Dendritic cell treated with granulocyte-macrophage colony-stimulating factor and Interleukin-4, amounts not matched to agents 40 ng/mL and 50 ng/mL, for 4 days (primary cell): ENCODE results near the gene CDC73.
"Not testable (repeated sequence)": the region's sequence is repeated elsewhere in the genome, so short reads cannot be mapped to it uniquely, and the experiment has no call there.

Experiments
- H3K27ac Mint-ChIP-seq: one replicate; pipeline ENCODE4 v1.8.0; 2022; ENCODE audit warnings: mild to moderate bottlenecking, mixed read lengths
- H3K27me3 Mint-ChIP-seq: one replicate; pipeline ENCODE4 v1.8.0; 2022; ENCODE audit warnings: mild to moderate bottlenecking, mixed read lengths
- H3K36me3 Mint-ChIP-seq: one replicate; pipeline ENCODE4 v1.8.0; 2022; ENCODE audit warnings: low read depth, mixed read lengths
- H3K4me1 Mint-ChIP-seq: one replicate; pipeline ENCODE4 v1.8.0; 2022; ENCODE audit warnings: low read depth, mixed read lengths
- H3K4me3 Mint-ChIP-seq: one replicate; pipeline ENCODE4 v1.8.0; 2022; ENCODE audit warnings: mild to moderate bottlenecking, moderate library complexity, mixed read lengths
- H3K9me3 Mint-ChIP-seq: one replicate; pipeline ENCODE4 v1.8.0; 2022; ENCODE audit warnings: mixed read lengths
- intact Hi-C: fragments of 100-400 bp; cut with micrococcal nuclease; formaldehyde crosslinking; loops from one replicate; pipeline ENCODE4 v1.15.0; 2022

CDC73 gene

GRCh38 chr1:193241132-193241827, 119.4 kb downstream of the CDC73 start:
- H3K4me3 Mint-ChIP-seq = no peak overlapping the region
- H3K4me1 Mint-ChIP-seq = peaks cover 10% of the 10 kb centered on the region
- intact Hi-C loops = no loop called here
- no peaks in the 10 kb centered on the region for H3K9me3 Mint-ChIP-seq
- no peak overlapping the region for H3K27ac Mint-ChIP-seq
- no peaks in the 10 kb centered on the region for H3K27me3 Mint-ChIP-seq
- peaks cover 78% of the 10 kb centered on the region for H3K36me3 Mint-ChIP-seq

DNA sequence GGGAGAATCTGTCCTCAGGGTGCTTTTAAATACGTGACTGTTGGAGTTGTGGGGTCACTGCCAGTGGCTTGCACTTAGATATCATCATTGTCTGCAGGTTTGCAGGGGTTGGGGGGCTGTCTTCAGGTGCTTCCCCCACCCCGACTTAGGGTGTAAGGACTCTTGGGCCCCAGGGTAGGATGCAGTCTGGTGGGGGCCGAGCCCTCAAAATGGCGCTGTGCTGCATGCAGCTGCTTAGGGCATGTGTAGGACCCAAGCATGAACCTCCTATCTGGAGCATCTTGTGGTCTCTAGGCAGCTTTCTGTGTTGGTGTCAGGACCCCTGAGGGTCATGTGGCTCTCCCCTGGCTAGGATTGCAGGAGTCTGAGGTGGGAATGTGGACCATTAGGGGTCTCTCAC, 120.2 kb downstream of the CDC73 start:
- H3K4me3 Mint-ChIP-seq = no peak overlapping the region
- intact Hi-C loops = no loop called here
- H3K27me3 Mint-ChIP-seq = no peaks in the 10 kb centered on the region
- peaks cover 10% of the 10 kb centered on the region for H3K4me1 Mint-ChIP-seq
- peaks cover 3% of the 10 kb centered on the region for H3K9me3 Mint-ChIP-seq
- no peak overlapping the region for H3K27ac Mint-ChIP-seq
- H3K36me3 Mint-ChIP-seq = peaks cover 78% of the 10 kb centered on the region

DNA sequence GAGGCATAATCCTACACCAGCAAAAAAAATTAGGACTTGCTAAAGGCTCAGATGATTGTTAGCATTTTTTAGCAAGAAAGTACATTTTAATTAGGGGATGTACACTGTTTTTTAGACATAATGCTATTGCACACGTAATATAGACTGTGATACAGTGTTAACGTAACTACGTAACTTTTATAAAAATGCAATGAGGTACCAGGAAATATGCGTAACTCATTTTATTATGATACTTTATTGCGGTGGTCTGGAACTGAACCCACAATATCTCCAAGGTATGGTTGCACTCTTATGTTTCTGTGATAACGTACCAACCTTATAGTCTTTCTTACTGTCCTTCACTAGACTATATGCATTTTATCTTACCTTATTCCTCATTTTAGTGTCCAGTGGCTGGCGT, 127.4 kb downstream of the CDC73 start:
- no peak overlapping the region for H3K4me3 Mint-ChIP-seq
- intact Hi-C loops = no loop called here
- peaks cover 57% of the 10 kb centered on the region for H3K36me3 Mint-ChIP-seq
- H3K9me3 Mint-ChIP-seq = peaks cover 14% of the 10 kb centered on the region
- H3K27ac Mint-ChIP-seq = no peak overlapping the region
- H3K4me1 Mint-ChIP-seq = no peaks in the 10 kb centered on the region
- no peaks in the 10 kb centered on the region for H3K27me3 Mint-ChIP-seq

- Mint-ChIP-seq H3K4me1 (no peaks in the 10 kb centered on the region), H3K36me3 (peaks cover 41% of the 10 kb centered on the region), H3K27ac (no peak overlapping the region), H3K4me3 (no peak overlapping the region), H3K27me3 (no peaks in the 10 kb centered on the region), H3K9me3 (peaks cover 11% of the 10 kb centered on the region)
- intact Hi-C loops = no loop called here
These were observed 130.1 kb downstream of the CDC73 start for GRCh38 chr1:193251950-193252349.

DNA sequence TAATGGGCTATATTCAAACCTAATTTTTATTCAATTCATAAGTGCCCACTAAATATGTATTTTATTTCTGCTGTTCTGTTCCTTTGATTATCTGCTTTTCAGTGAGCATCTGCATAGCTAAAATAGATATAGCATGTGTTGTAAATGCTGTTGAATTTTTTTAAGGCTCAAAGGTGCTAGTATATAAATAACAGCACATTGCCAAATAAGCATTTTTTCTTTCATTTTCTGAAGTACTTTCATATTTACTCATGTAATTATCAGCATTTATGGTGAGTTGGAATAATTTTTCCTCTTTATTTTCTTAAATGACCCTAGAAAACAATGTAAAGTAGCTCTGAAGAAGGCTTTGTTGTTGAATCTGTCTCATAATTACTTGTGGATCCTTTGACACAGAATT, 134.2 kb downstream of the CDC73 start:
- Mint-ChIP-seq H3K4me3 (no peak overlapping the region), H3K9me3 (no peaks in the 10 kb centered on the region), H3K27me3 (no peaks in the 10 kb centered on the region), H3K27ac (no peak overlapping the region), H3K4me1 (no peaks in the 10 kb centered on the region), H3K36me3 (peaks cover 17% of the 10 kb centered on the region)
- intact Hi-C loops = no loop called here

DNA sequence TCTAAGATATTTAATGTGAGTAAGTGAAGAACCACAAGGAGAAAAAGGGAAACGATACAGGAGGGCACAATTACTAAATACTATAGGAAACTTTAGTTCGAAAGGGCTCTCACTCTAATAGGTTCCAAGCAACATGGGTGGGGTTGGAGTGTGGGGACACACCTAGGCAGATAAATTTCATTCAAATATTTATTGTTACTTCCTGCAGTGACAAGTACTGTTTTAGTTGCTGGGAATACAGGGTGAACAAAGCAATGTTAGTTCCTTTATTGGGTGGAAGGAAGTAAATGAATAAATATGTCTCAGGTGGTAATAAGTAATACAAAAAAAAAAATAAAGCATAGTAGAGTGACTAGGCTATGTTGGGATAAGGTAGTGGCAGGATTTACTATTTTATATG, 137.8 kb downstream of the CDC73 start:
- H3K9me3 Mint-ChIP-seq = no peaks in the 10 kb centered on the region
- no peak overlapping the region for H3K4me3 Mint-ChIP-seq
- intact Hi-C loops = no loop called here
- H3K27me3 Mint-ChIP-seq = no peaks in the 10 kb centered on the region
- peaks cover 23% of the 10 kb centered on the region for H3K36me3 Mint-ChIP-seq
- no peak overlapping the region for H3K27ac Mint-ChIP-seq
- H3K4me1 Mint-ChIP-seq = no peaks in the 10 kb centered on the region

GRCh38 chr1:193260056-193260745, 138.4 kb downstream of the CDC73 start:
- Mint-ChIP-seq H3K27ac (no peak overlapping the region), H3K4me1 (no peaks in the 10 kb centered on the region), H3K4me3 (no peak overlapping the region), H3K9me3 (no peaks in the 10 kb centered on the region), H3K27me3 (no peaks in the 10 kb centered on the region), H3K36me3 (peaks cover 23% of the 10 kb centered on the region)
- intact Hi-C loops = no loop called here

GRCh38 chr1:193260896-193261295, 139.1 kb downstream of the CDC73 start:
- Mint-ChIP-seq H3K36me3 (peaks cover 28% of the 10 kb centered on the region), H3K4me1 (no peaks in the 10 kb centered on the region), H3K27ac (no peak overlapping the region), H3K27me3 (no peaks in the 10 kb centered on the region), H3K4me3 (no peak overlapping the region), H3K9me3 (no peaks in the 10 kb centered on the region)
- intact Hi-C loops = no loop called here

GRCh38 chr1:193262661-193263060, 140.8 kb downstream of the CDC73 start:
- intact Hi-C loops = no loop called here
- H3K27ac Mint-ChIP-seq = no peak overlapping the region
- no peaks in the 10 kb centered on the region for H3K9me3 Mint-ChIP-seq
- no peak overlapping the region for H3K4me3 Mint-ChIP-seq
- H3K4me1 Mint-ChIP-seq = no peaks in the 10 kb centered on the region
- peaks cover 22% of the 10 kb centered on the region for H3K36me3 Mint-ChIP-seq
- H3K27me3 Mint-ChIP-seq = no peaks in the 10 kb centered on the region

GRCh38 chr1:193264313-193265065, 142.7 kb downstream of the CDC73 start:
- Mint-ChIP-seq H3K27ac (no peak overlapping the region), H3K4me3 (no peak overlapping the region)
- intact Hi-C loops = no loop called here

DNA sequence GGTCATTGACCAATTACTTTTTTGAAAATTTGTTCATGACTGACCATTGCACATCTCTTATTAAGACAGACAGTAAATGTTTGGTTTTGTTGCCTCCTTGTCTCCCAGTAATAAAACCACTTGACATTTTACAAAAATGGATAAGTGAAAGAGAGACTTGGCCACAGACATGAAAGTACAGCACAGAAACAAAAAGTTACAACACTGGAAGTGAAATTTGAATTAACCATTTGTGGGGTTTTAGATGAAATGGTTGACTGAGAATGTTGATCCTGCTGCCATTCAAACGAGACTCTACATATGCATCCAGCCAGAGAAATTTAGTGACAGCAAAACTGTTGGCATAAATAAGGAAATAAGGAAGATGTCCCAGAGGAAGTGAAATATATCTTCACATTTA, 143.9 kb downstream of the CDC73 start:
- no peak overlapping the region for H3K27ac Mint-ChIP-seq
- H3K4me1 Mint-ChIP-seq = no peaks in the 10 kb centered on the region
- intact Hi-C loops = no loop called here
- H3K4me3 Mint-ChIP-seq = no peak overlapping the region
- no peaks in the 10 kb centered on the region for H3K9me3 Mint-ChIP-seq
- H3K36me3 Mint-ChIP-seq = peaks cover 22% of the 10 kb centered on the region
- no peaks in the 10 kb centered on the region for H3K27me3 Mint-ChIP-seq

More at GRCh38 chr1:193264313-193265065, 142.7 kb downstream of the CDC73 start:
- H3K27me3 Mint-ChIP-seq = no peaks in the 10 kb centered on the region
- peaks cover 22% of the 10 kb centered on the region for H3K36me3 Mint-ChIP-seq
- no peaks in the 10 kb centered on the region for H3K9me3 Mint-ChIP-seq
- no peaks in the 10 kb centered on the region for H3K4me1 Mint-ChIP-seq

DNA sequence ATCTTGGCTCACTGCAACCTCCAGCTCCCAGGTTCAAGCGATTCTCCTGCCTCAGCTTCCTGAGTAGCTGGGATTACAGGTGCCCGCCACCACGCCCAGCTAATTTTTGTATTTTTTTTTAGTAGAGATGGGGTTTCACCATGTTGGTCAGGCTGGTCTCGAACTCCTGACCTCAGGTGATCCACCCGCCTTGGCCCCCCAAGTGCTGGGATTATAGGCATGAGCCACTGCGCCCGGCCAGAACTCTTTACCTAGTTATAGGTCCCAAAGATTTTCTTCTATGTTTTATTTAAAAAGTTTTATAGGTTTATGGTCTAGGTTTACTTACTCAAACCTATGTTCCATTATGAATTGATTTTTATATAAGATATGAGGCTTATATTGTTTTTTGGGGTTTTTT, 145.0 kb downstream of the CDC73 start:
- H3K27ac Mint-ChIP-seq, intact Hi-C loops, H3K4me3 Mint-ChIP-seq, H3K9me3 Mint-ChIP-seq, H3K4me1 Mint-ChIP-seq, H3K27me3 Mint-ChIP-seq: not testable (repeated sequence)
- H3K36me3 Mint-ChIP-seq = peaks cover 21% of the 10 kb centered on the region

- no peaks in the 10 kb centered on the region for H3K27me3 Mint-ChIP-seq
- H3K27ac Mint-ChIP-seq = no peak overlapping the region
- H3K36me3 Mint-ChIP-seq = peaks cover under 1% of the 10 kb centered on the region
- H3K9me3 Mint-ChIP-seq = peaks cover 40% of the 10 kb centered on the region
- intact Hi-C loops = no loop called here
- no peaks in the 10 kb centered on the region for H3K4me1 Mint-ChIP-seq
- no peak overlapping the region for H3K4me3 Mint-ChIP-seq
These were observed 149.2 kb downstream of the CDC73 start for GRCh38 chr1:193270996-193271395.

- H3K9me3 Mint-ChIP-seq = peaks cover 40% of the 10 kb centered on the region
- intact Hi-C loops = no loop called here
- H3K27ac Mint-ChIP-seq = no peak overlapping the region
- no peaks in the 10 kb centered on the region for H3K27me3 Mint-ChIP-seq
- H3K36me3 Mint-ChIP-seq = no peaks in the 10 kb centered on the region
- H3K4me1 Mint-ChIP-seq = no peaks in the 10 kb centered on the region
- no peak overlapping the region for H3K4me3 Mint-ChIP-seq
These were observed 153.9 kb downstream of the CDC73 start for GRCh38 chr1:193275773-193276172.
